ENCODE results near the gene PDE3A.

The PDE3A gene

GRCh38 chr12:20557096-20557495, 188.8 kb downstream of the PDE3A start:
- H3K4me3 ChIP-seq: no peak overlapping the region
- no peak for TF ChIP-seq CTCF (IDR thresholded peaks at IDR 0.05)

GRCh38 chr12:20560935-20561334, 192.6 kb downstream of the PDE3A start:
- H3K27ac ChIP-seq: peak overlapping the region; percentile 65 to 75
- no peak for TF ChIP-seq CTCF (IDR thresholded peaks at IDR 0.05)

More at GRCh38 chr12:20557096-20557495, 188.8 kb downstream of the PDE3A start:
- H3K27ac ChIP-seq: peak overlapping the region in 1 of 2 donors; percentile 18
- no peak for DNase-seq (ENCODE audit: low spot score)

GRCh38 chr12:20561871-20562270, 193.5 kb downstream of the PDE3A start:
- DNase-seq (ENCODE audit: low spot score): no peak
- Histone ChIP-seq H3K4me3 (peak overlapping the region; percentile 26), H3K27ac (peak overlapping the region; percentile 4 to 61)
- TF ChIP-seq CTCF (IDR thresholded peaks at IDR 0.05): no peak

More at GRCh38 chr12:20560935-20561334, 192.6 kb downstream of the PDE3A start:
- H3K4me3 ChIP-seq: peak overlapping the region; percentile 44
- DNase-seq (ENCODE audit: low spot score): peak; percentile 66

GRCh38 chr12:20567413-20567812, 199.1 kb downstream of the PDE3A start:
- DNase-seq (ENCODE audit: low spot score): no peak
- H3K27ac ChIP-seq: peak overlapping the region in 1 of 2 donors; percentile 45
- no peak overlapping the region for H3K4me3 ChIP-seq
- no peak for TF ChIP-seq CTCF (IDR thresholded peaks at IDR 0.05)

GRCh38 chr12:20572451-20572850, 204.1 kb downstream of the PDE3A start:
- no peak for TF ChIP-seq CTCF (IDR thresholded peaks at IDR 0.05)
- DNase-seq (ENCODE audit: low spot score): no peak
- Histone ChIP-seq H3K27ac (peak overlapping the region in 1 of 2 donors; percentile 0), H3K4me3 (no peak overlapping the region)

GRCh38 chr12:20576528-20576927, 208.2 kb downstream of the PDE3A start:
- DNase-seq (ENCODE audit: low spot score): no peak
- no peak overlapping the region for H3K4me3 ChIP-seq
- no peak for TF ChIP-seq CTCF (IDR thresholded peaks at IDR 0.05)
- no peak overlapping the region for H3K27ac ChIP-seq

GRCh38 chr12:20577054-20577453, 208.7 kb downstream of the PDE3A start:
- no peak overlapping the region for H3K27ac ChIP-seq
- no peak for DNase-seq (ENCODE audit: low spot score)
- TF ChIP-seq CTCF (IDR thresholded peaks at IDR 0.05): no peak
- H3K4me3 ChIP-seq: no peak overlapping the region

Data from coronary artery (tissue), 2 donors.